Activated naive CD4-positive, alpha-beta T cell treated with anti-CD3 and anti-CD28 coated beads for 36 hours (primary cell): Measurements from ENCODE around the gene PACRG. TPM values are rescaled to one million over a fixed set of nuclear protein-coding genes. Genes with fewer than 3 reads are reported as not detected.

ENCODE experiments used
- CTCF ChIA-PET: fragments of 350-600 bp; sonication (Branson Sonifier 250); formaldehyde crosslinking; loops from one replicate; lab custom pipeline; 2021; ENCODE audit warnings: antibody characterized with exemption; lab: Charles Lee
- DNase-seq: peaks from one replicate; pipeline ENCODE4 v3.0.0-alpha.2; 2020
- H3K27ac Mint-ChIP-seq: one replicate; pipeline ENCODE4 v1.8.0; 2021; ENCODE audit warnings: mild to moderate bottlenecking, mixed read lengths
- H3K27me3 Mint-ChIP-seq: one replicate; pipeline ENCODE4 v1.8.0; 2021; ENCODE audit warnings: low read depth, mixed read lengths
- H3K36me3 Mint-ChIP-seq: one replicate; pipeline ENCODE4 v1.8.0; 2021; ENCODE audit warnings: low read depth, mixed read lengths
- H3K4me1 Mint-ChIP-seq: one replicate; pipeline ENCODE4 v1.8.0; 2021; ENCODE audit warnings: low read depth, mixed read lengths
- H3K4me3 Mint-ChIP-seq: one replicate; pipeline ENCODE4 v1.8.0; 2021; ENCODE audit warnings: mild to moderate bottlenecking, moderate library complexity, mixed read lengths
- H3K9me3 Mint-ChIP-seq: one replicate; pipeline ENCODE4 v1.8.0; 2021; ENCODE audit warnings: mixed read lengths
- intact Hi-C: fragments of 100-400 bp; cut with micrococcal nuclease; formaldehyde crosslinking; loops from one replicate; pipeline ENCODE4 v1.15.1; 2023
- total RNA-seq, 2 experiments: library from RNA; stranded (reverse); gene quantifications; one replicate each; pipeline ENCODE4 v1.2.3, GENCODE V29; 2021

Gene PACRG
- total RNA-seq, 2 experiments from 2014 or later, result not detected

- peaks cover 17% of the 10 kb centered on the region for H3K4me1 Mint-ChIP-seq
- CTCF ChIA-PET, result interaction anchor here (0.6 kb wide), 1 partner anchor 63 kb away, joined by 3 read pairs; no protein-coding TSS in a partner anchor
- intact Hi-C loops, result no loop called here
- H3K4me3 Mint-ChIP-seq, result no peak overlapping the region
- peaks cover 8% of the 10 kb centered on the region for H3K27me3 Mint-ChIP-seq
- peak; percentile 8 for DNase-seq
- H3K36me3 Mint-ChIP-seq, result no peaks in the 10 kb centered on the region
- H3K27ac Mint-ChIP-seq, result no peak overlapping the region
- H3K9me3 Mint-ChIP-seq, result no peaks in the 10 kb centered on the region
Observed at GRCh38 chr6:162798546-162799266, 70.9 kb downstream of the PACRG start.

GRCh38 chr6:162814426-162814973, 86.7 kb downstream of the PACRG start:
- H3K9me3 Mint-ChIP-seq, result peaks cover 4% of the 10 kb centered on the region
- intact Hi-C loops, result no loop called here
- DNase-seq, result no peak
- CTCF ChIA-PET, result interaction anchor here (0.5 kb wide), 1 partner anchor 1388 kb away, joined by 4 read pairs; no protein-coding TSS in a partner anchor
- no peak overlapping the region for H3K27ac Mint-ChIP-seq
- peaks cover 2% of the 10 kb centered on the region for H3K27me3 Mint-ChIP-seq
- H3K36me3 Mint-ChIP-seq, result no peaks in the 10 kb centered on the region
- H3K4me1 Mint-ChIP-seq, result no peaks in the 10 kb centered on the region
- no peak overlapping the region for H3K4me3 Mint-ChIP-seq

- H3K9me3 Mint-ChIP-seq, result no peaks in the 10 kb centered on the region
- CTCF ChIA-PET, result no interaction called here
- intact Hi-C loops, result no loop called here
- no peak overlapping the region for H3K27ac Mint-ChIP-seq
- no peaks in the 10 kb centered on the region for H3K4me1 Mint-ChIP-seq
- H3K4me3 Mint-ChIP-seq, result no peak overlapping the region
- H3K27me3 Mint-ChIP-seq, result peaks cover 2% of the 10 kb centered on the region
- H3K36me3 Mint-ChIP-seq, result no peaks in the 10 kb centered on the region
- no peak for DNase-seq
Observed at GRCh38 chr6:162817196-162817595, 89.4 kb downstream of the PACRG start.

- peaks cover 2% of the 10 kb centered on the region for H3K27me3 Mint-ChIP-seq
- H3K27ac Mint-ChIP-seq, result no peak overlapping the region
- H3K9me3 Mint-ChIP-seq, result no peaks in the 10 kb centered on the region
- no peak overlapping the region for H3K4me3 Mint-ChIP-seq
- intact Hi-C loops, result no loop called here
- CTCF ChIA-PET, result no interaction called here
- DNase-seq, result no peak
- no peaks in the 10 kb centered on the region for H3K4me1 Mint-ChIP-seq
- no peaks in the 10 kb centered on the region for H3K36me3 Mint-ChIP-seq
Observed at GRCh38 chr6:162819284-162819683, 91.5 kb downstream of the PACRG start.

GRCh38 chr6:162821102-162821501, 93.3 kb downstream of the PACRG start:
- Mint-ChIP-seq H3K9me3 (no peaks in the 10 kb centered on the region), H3K4me1 (no peaks in the 10 kb centered on the region), H3K27ac (no peak overlapping the region), H3K36me3 (no peaks in the 10 kb centered on the region), H3K27me3 (peaks cover 2% of the 10 kb centered on the region), H3K4me3 (no peak overlapping the region)
- no peak for DNase-seq
- CTCF ChIA-PET, result no interaction called here
- intact Hi-C loops, result no loop called here

- Mint-ChIP-seq H3K36me3 (no peaks in the 10 kb centered on the region), H3K27me3 (no peaks in the 10 kb centered on the region), H3K27ac (no peak overlapping the region), H3K4me1 (no peaks in the 10 kb centered on the region), H3K4me3 (no peak overlapping the region), H3K9me3 (no peaks in the 10 kb centered on the region)
- CTCF ChIA-PET, result no interaction called here
- no peak for DNase-seq
- intact Hi-C loops, result no loop called here
Observed at GRCh38 chr6:162825597-162825996, 97.8 kb downstream of the PACRG start.

- DNase-seq, result no peak
- no peak overlapping the region for H3K27ac Mint-ChIP-seq
- CTCF ChIA-PET, result no interaction called here
- H3K27me3 Mint-ChIP-seq, result no peaks in the 10 kb centered on the region
- no peaks in the 10 kb centered on the region for H3K36me3 Mint-ChIP-seq
- no peaks in the 10 kb centered on the region for H3K4me1 Mint-ChIP-seq
- peaks cover 7% of the 10 kb centered on the region for H3K9me3 Mint-ChIP-seq
- H3K4me3 Mint-ChIP-seq, result no peak overlapping the region
- intact Hi-C loops, result no loop called here
Observed at GRCh38 chr6:162829013-162829742, 101.4 kb downstream of the PACRG start.

- no peak overlapping the region for H3K4me3 Mint-ChIP-seq
- intact Hi-C loops, result no loop called here
- peaks cover 7% of the 10 kb centered on the region for H3K9me3 Mint-ChIP-seq
- no peaks in the 10 kb centered on the region for H3K36me3 Mint-ChIP-seq
- H3K27me3 Mint-ChIP-seq, result no peaks in the 10 kb centered on the region
- CTCF ChIA-PET, result no interaction called here
- no peak for DNase-seq
- no peaks in the 10 kb centered on the region for H3K4me1 Mint-ChIP-seq
- H3K27ac Mint-ChIP-seq, result no peak overlapping the region
Observed at GRCh38 chr6:162833776-162834175, 106.0 kb downstream of the PACRG start.

GRCh38 chr6:162845972-162846371, 118.2 kb downstream of the PACRG start:
- CTCF ChIA-PET, result no interaction called here
- Mint-ChIP-seq H3K27me3 (no peaks in the 10 kb centered on the region), H3K9me3 (no peaks in the 10 kb centered on the region), H3K4me3 (no peak overlapping the region), H3K27ac (no peak overlapping the region), H3K4me1 (no peaks in the 10 kb centered on the region), H3K36me3 (peaks cover 3% of the 10 kb centered on the region)
- intact Hi-C loops, result no loop called here
- no peak for DNase-seq

- Mint-ChIP-seq H3K27ac (no peak overlapping the region), H3K9me3 (no peaks in the 10 kb centered on the region), H3K36me3 (peaks cover 3% of the 10 kb centered on the region), H3K27me3 (no peaks in the 10 kb centered on the region), H3K4me3 (no peak overlapping the region), H3K4me1 (no peaks in the 10 kb centered on the region)
- intact Hi-C loops, result no loop called here
- DNase-seq, result no peak
- CTCF ChIA-PET, result no interaction called here
Observed at GRCh38 chr6:162846723-162847122, 118.9 kb downstream of the PACRG start.

- Mint-ChIP-seq H3K4me3 (no peak overlapping the region), H3K36me3 (peaks cover 2% of the 10 kb centered on the region), H3K27ac (no peak overlapping the region), H3K9me3 (no peaks in the 10 kb centered on the region), H3K27me3 (no peaks in the 10 kb centered on the region), H3K4me1 (no peaks in the 10 kb centered on the region)
- DNase-seq, result no peak
- CTCF ChIA-PET, result no interaction called here
- intact Hi-C loops, result no loop called here
Observed at GRCh38 chr6:162849269-162849668, 121.5 kb downstream of the PACRG start.

- Mint-ChIP-seq H3K9me3 (no peaks in the 10 kb centered on the region), H3K36me3 (no peaks in the 10 kb centered on the region), H3K27me3 (no peaks in the 10 kb centered on the region), H3K4me3 (no peak overlapping the region), H3K4me1 (no peaks in the 10 kb centered on the region), H3K27ac (no peak overlapping the region)
- no peak for DNase-seq
- intact Hi-C loops, result no loop called here
- CTCF ChIA-PET, result no interaction called here
Observed at GRCh38 chr6:162852192-162852591, 124.4 kb downstream of the PACRG start.
